GM23338 (cell line): Measurements from ENCODE around the gene CSF2. TPM values are rescaled to one million over a fixed set of nuclear protein-coding genes. Genes with fewer than 3 reads are reported as not detected.

Source experiments
- ATAC-seq: fragments of 200-7000 bp; cut with Tn5 transposase; 3 replicates; pipeline ENCODE4 v1.9.1; 2020
- DNase-seq: peaks from one replicate; pipeline ENCODE4 v3.0.0-alpha.2; 2015; ENCODE audit warnings: low spot score
- H2AFZ ChIP-seq: fragments of 200-600 bp; sonication (generic); 2 replicates; pipeline ENCODE4 v1.8.0; 2016; ENCODE audit warnings: antibody characterized with exemption, mild to moderate bottlenecking, moderate library complexity
- H3F3A ChIP-seq: fragments of 200-600 bp; sonication (generic); replicated peaks from 2 replicates; pipeline ENCODE4 v1.8.0; 2017; ENCODE audit warnings: antibody characterized with exemption, mixed run types, low read depth
- H3K27ac ChIP-seq: fragments of 200-600 bp; sonication (generic); 2 replicates; pipeline ENCODE4 v1.6.1; 2016; ENCODE audit warnings: low read depth
- H3K27me3 ChIP-seq: fragments of 200-600 bp; sonication (generic); 2 replicates; pipeline ENCODE4 v1.8.0; 2016; ENCODE audit warnings: mild to moderate bottlenecking, mixed run types, moderate library complexity; ENCODE audit not compliant: insufficient read depth
- H3K36me3 ChIP-seq: fragments of 200-600 bp; sonication (generic); 2 replicates; pipeline ENCODE4 v1.8.0; 2016; ENCODE audit warnings: mild to moderate bottlenecking; ENCODE audit not compliant: insufficient read depth
- H3K4me1 ChIP-seq: fragments of 200-600 bp; sonication (generic); 2 replicates; pipeline ENCODE4 v1.8.0; 2016; ENCODE audit warnings: mild to moderate bottlenecking, moderate library complexity; ENCODE audit not compliant: insufficient read depth
- H3K4me2 ChIP-seq: fragments of 200-600 bp; sonication (generic); 2 replicates; pipeline ENCODE4 v1.7.1; 2017; ENCODE audit warnings: mixed run types
- H3K4me3 ChIP-seq: fragments of 200-600 bp; sonication (generic); 2 replicates; pipeline ENCODE4 v1.6.1; 2016; ENCODE audit warnings: mixed run types
- H3K79me2 ChIP-seq: fragments of 200-600 bp; sonication (generic); replicated peaks from 2 replicates; pipeline ENCODE4 v1.8.0; 2017; ENCODE audit warnings: mild to moderate bottlenecking; ENCODE audit not compliant: insufficient read depth
- H3K9me2 ChIP-seq: fragments of 200-600 bp; sonication (generic); 2 replicates; pipeline ENCODE4 v1.8.0; 2017; ENCODE audit not compliant: insufficient read depth
- H4K20me1 ChIP-seq: fragments of 200-600 bp; sonication (generic); replicated peaks from 2 replicates; pipeline ENCODE4 v1.8.0; 2017; ENCODE audit warnings: mild to moderate bottlenecking; ENCODE audit not compliant: insufficient read depth
- H3K27ac Mint-ChIP-seq: 2 replicates; pipeline ENCODE4 v1.8.0; 2020; ENCODE audit warnings: inconsistent platforms, mild to moderate bottlenecking, moderate library complexity, mixed read lengths
- H3K27me3 Mint-ChIP-seq: 3 replicates; pipeline ENCODE4 v1.8.0; 2022; ENCODE audit warnings: low read depth, mild to moderate bottlenecking, moderate library complexity, mixed read lengths, inconsistent platforms; ENCODE audit not compliant: insufficient read depth, poor library complexity
- H3K36me3 Mint-ChIP-seq: 3 replicates; pipeline ENCODE4 v1.8.0; 2021; ENCODE audit warnings: low read depth, mild to moderate bottlenecking, inconsistent platforms, moderate library complexity, mixed read lengths
- H3K4me1 Mint-ChIP-seq: 3 replicates; pipeline ENCODE4 v1.8.0; 2020; ENCODE audit warnings: mild to moderate bottlenecking, inconsistent platforms, mixed read lengths
- H3K4me3 Mint-ChIP-seq: 3 replicates; pipeline ENCODE4 v1.8.0; 2021; ENCODE audit warnings: moderate library complexity, mild to moderate bottlenecking, inconsistent platforms, mixed read lengths
- H3K9me3 Mint-ChIP-seq: 3 replicates; pipeline ENCODE4 v1.8.0; 2020; ENCODE audit warnings: moderate library complexity, mild to moderate bottlenecking, inconsistent platforms, mixed read lengths
- CREB1 ChIP-seq: fragments of 250-450 bp; sonication (Bioruptor Pico); IDR thresholded peaks from 2 replicates; pipeline ENCODE4 v1.5.0; 2020; ENCODE audit warnings: low read depth, mild to moderate bottlenecking, moderate library complexity
- CTCF ChIP-seq, 2 experiments: fragments of 200-600 bp in 1 of 2; sonication (generic) in 1 of 2; conservative IDR thresholded peaks; 2 replicates each; pipeline versions ENCODE4 v1.5.1 to v1.6.1; 2016 to 2017; ENCODE audit warnings: antibody characterized with exemption in 2 of 2, low read depth in 2 of 2, mild to moderate bottlenecking in 2 of 2, moderate library complexity in 1 of 2
- EZH2 ChIP-seq: fragments of 200-600 bp; sonication (generic); IDR thresholded peaks from one replicate; pipeline ENCODE4 v1.8.0; 2017; ENCODE audit warnings: antibody characterized with exemption, mild to moderate bottlenecking, low read depth; ENCODE audit not compliant: unreplicated experiment
- JUNB ChIP-seq: IDR thresholded peaks from one replicate; pipeline ENCODE4 v1.6.1; 2016; ENCODE audit warnings: antibody characterized with exemption; ENCODE audit not compliant: unreplicated experiment
- NANOG ChIP-seq: IDR thresholded peaks from 2 replicates; pipeline ENCODE4 v1.6.1; 2016; ENCODE audit warnings: antibody characterized with exemption, borderline replicate concordance
- POLR2AphosphoS5 ChIP-seq: IDR thresholded peaks from 2 replicates; pipeline ENCODE4 v1.6.1; 2016; ENCODE audit warnings: antibody characterized with exemption, low read depth
- REST ChIP-seq: IDR thresholded peaks from one replicate; pipeline ENCODE4 v1.6.1; 2018; ENCODE audit warnings: antibody characterized with exemption; ENCODE audit not compliant: unreplicated experiment
- ZNF114 ChIP-seq: fragments of 250-450 bp; sonication (Bioruptor Pico); IDR thresholded peaks from 2 replicates; pipeline ENCODE4 v1.5.0; 2020; ENCODE audit warnings: mild to moderate bottlenecking, moderate library complexity
- ZNF331 ChIP-seq: fragments of 250-450 bp; sonication (Bioruptor Pico); IDR thresholded peaks from 2 replicates; pipeline ENCODE4 v1.5.0; 2020; ENCODE audit warnings: low read depth, mild to moderate bottlenecking, moderate library complexity
- ZNF462 ChIP-seq: fragments of 250-450 bp; sonication (Bioruptor Pico); IDR thresholded peaks from 2 replicates; pipeline ENCODE4 v1.5.0; 2020; ENCODE audit warnings: mild to moderate bottlenecking, moderate library complexity
- polyA plus RNA-seq: library from polyadenylated mRNA; unstranded; fragments of >200 nt; fragmentation: Nextera tagmentation; extraction: Ambion mirVana; gene quantifications from 2 replicates; pipeline ENCODE4 v1.2.1, GENCODE V29; 2016
- total RNA-seq: library from RNA; depleted of rRNA; stranded (reverse); fragments of >200 nt; shearing (Covaris generic); gene quantifications from 2 replicates; pipeline ENCODE4 v1.2.3, GENCODE V29; 2014

Gene CSF2
- total and polyA plus RNA-seq, 2 experiments from 2014 or later, result not detected

GRCh38 chr5:132055808-132056609 is 17.6 kb upstream of the CSF2 start (continued):
- TF ChIP-seq REST (no peak), ZNF114 (no peak), ZNF331 (CRISPR knock-in tag) (no peak), EZH2 (no peak), POLR2AphosphoS5 (no peak)

- Histone ChIP-seq H3K36me3 (no peaks in the 10 kb centered on the region), H3K27me3 (no peaks in the 10 kb centered on the region), H3K4me1 (no peaks in the 10 kb centered on the region), H2AFZ (no peak overlapping the region), H3K4me2 (no peak overlapping the region), H3K9me2 (no peaks in the 10 kb centered on the region; the same call in 1 of the 2 replicates), H4K20me1 (no peaks in the 10 kb centered on the region), H3K79me2 (no peaks in the 10 kb centered on the region), H3F3A (no peaks in the 10 kb centered on the region), H3K4me3 (no peak overlapping the region), H3K27ac (no peak overlapping the region)
- no peak for DNase-seq
- no peak overlapping the region for H3K4me3 Mint-ChIP-seq
- H3K9me3 Mint-ChIP-seq, result no peaks in the 10 kb centered on the region
- no peak overlapping the region for H3K27ac Mint-ChIP-seq
- peaks cover 8% of the 10 kb centered on the region for H3K4me1 Mint-ChIP-seq
- no peak for ATAC-seq
- peaks cover 5% of the 10 kb centered on the region for H3K27me3 Mint-ChIP-seq
- H3K36me3 Mint-ChIP-seq, result no peaks in the 10 kb centered on the region
- TF ChIP-seq ZNF462 (CRISPR knock-in tag), result no peak
- TF ChIP-seq POLR2AphosphoS5, result no peak
- no peak for TF ChIP-seq NANOG
- TF ChIP-seq CTCF (conservative IDR thresholded peaks at IDR 0.05; ENCODE audit: low read depth in 2 of 2), result no peak
- no peak for TF ChIP-seq EZH2
- no peak for TF ChIP-seq JUNB
- no peak for TF ChIP-seq ZNF114
- no peak for TF ChIP-seq CREB1
- no peak for TF ChIP-seq ZNF331 (CRISPR knock-in tag)
Measured at GRCh38 chr5:132056610-132057497, 16.7 kb upstream of the CSF2 start.
